HepG2 (cell line): Measurements from ENCODE around the gene SLC25A48. TPM values are rescaled to one million over a fixed set of nuclear protein-coding genes. Genes with fewer than 3 reads are reported as not detected.

Source experiments
- ATAC-seq: fragments of 200-7000 bp; cut with Tn5 transposase; 3 replicates; pipeline ENCODE4 v1.9.1; 2020; ENCODE audit warnings: mild to moderate bottlenecking, moderate library complexity
- BruUV-seq: library from RNA; stranded (reverse); fragments of 400-500 nt; replicated peaks from 2 replicates; lab custom pipeline; 2021; lab: Mats Ljungman, UMichigan
- CTCF ChIA-PET: fragments of 300-600 bp; formaldehyde crosslinking; extraction: SDS; loops from one replicate; lab custom pipeline; 2021; ENCODE audit warnings: low total read pairs, inconsistent platforms, low intra/inter-chr PET ratio; lab: Yijun Ruan, JAX
- POLR2A ChIA-PET: fragments of 350-600 bp; sonication (Branson Sonifier 250); formaldehyde crosslinking; loops from one replicate; lab custom pipeline; 2020; ENCODE audit warnings: antibody characterized with exemption, inconsistent platforms; lab: Yijun Ruan, JAX
- DNase-seq: peaks from one replicate; pipeline ENCODE4 v3.0.0-alpha.2; 2015; ENCODE audit warnings: low spot score
- FAIRE-seq: peaks from 3 replicates; lab custom pipeline; 2011; peaks lifted over from hg19 to GRCh38; lab: Jason Lieb, UNC
- H2AFZ ChIP-seq: one replicate; pipeline ENCODE4 v1.6.1; 2011; ENCODE audit warnings: low read length, inconsistent platforms
- H3K27ac ChIP-seq: fragments of 300-600 bp; 3 replicates; pipeline ENCODE4 v1.8.0; 2011; ENCODE audit warnings: mixed run types, mild to moderate bottlenecking, mixed read lengths, low read length, inconsistent platforms; ENCODE audit not compliant: insufficient read depth; ENCODE audit errors: extremely low read length
- H3K27me3 ChIP-seq, 2 experiments: fragments of 200-600 bp in 1 of 2; 2 replicates in 1 of 2; 3 replicates in 1 of 2; pipeline versions ENCODE4 v1.6.0 to v1.8.0; 2011; ENCODE audit warnings: low read length in 2 of 2, mild to moderate bottlenecking in 2 of 2, moderate library complexity in 2 of 2, inconsistent platforms in 1 of 2; ENCODE audit not compliant: insufficient read depth in 2 of 2, control insufficient read depth in 1 of 2
- H3K36me3 ChIP-seq, 2 experiments: fragments of 200-600 bp in 1 of 2; replicated peaks in 1 of 2; 2 replicates in 1 of 2; 3 replicates in 1 of 2; pipeline versions ENCODE4 v1.5.1 to v1.8.0; 2011; ENCODE audit warnings: low read length in 2 of 2, inconsistent platforms in 1 of 2; ENCODE audit not compliant: insufficient read depth in 2 of 2, control insufficient read depth in 1 of 2
- H3K4me1 ChIP-seq: 2 replicates; pipeline ENCODE4 v1.5.1; 2012; ENCODE audit warnings: low read length, inconsistent platforms; ENCODE audit not compliant: insufficient read depth
- H3K4me2 ChIP-seq: 2 replicates; pipeline ENCODE4 v1.6.0; 2011; ENCODE audit warnings: low read depth, low read length, inconsistent platforms
- H3K4me3 ChIP-seq, 3 experiments: fragments of 200-600 bp in 1 of 3; sonication (generic), shearing (Covaris generic) in 1 of 3; replicated peaks in 1 of 3; 2 replicates each; pipeline ENCODE4 v1.5.1; 2011 to 2016; ENCODE audit warnings: low read length in 3 of 3, inconsistent platforms in 2 of 3, low read depth in 2 of 3, mild to moderate bottlenecking in 2 of 3, control low read depth in 1 of 3, mixed read lengths in 1 of 3; ENCODE audit not compliant: insufficient read depth in 1 of 3
- H3K79me2 ChIP-seq: one replicate; pipeline ENCODE4 v1.6.1; 2011; ENCODE audit warnings: low read length, inconsistent platforms; ENCODE audit not compliant: insufficient read depth
- H3K9ac ChIP-seq: 2 replicates; pipeline ENCODE4 v1.6.0; 2011; ENCODE audit warnings: mild to moderate bottlenecking, low read depth, low read length, inconsistent platforms; ENCODE audit not compliant: insufficient read depth
- H3K9me3 ChIP-seq: 2 replicates; pipeline ENCODE4 v1.5.1; 2012; ENCODE audit warnings: mild to moderate bottlenecking, low read length
- H4K20me1 ChIP-seq: 2 replicates; pipeline ENCODE4 v1.6.0; 2011; ENCODE audit warnings: inconsistent platforms, mild to moderate bottlenecking, low read length, moderate library complexity; ENCODE audit not compliant: insufficient read depth
- CEBPG ChIP-seq: IDR thresholded peaks from 2 replicates; pipeline ENCODE4 v1.6.1; 2016
- EP300 ChIP-seq, 3 experiments: sonication (generic) in 1 of 3; formaldehyde crosslinking in 1 of 3; IDR thresholded peaks; 2 replicates each; pipeline versions ENCODE4 v1.5.1 to v1.6.1; 2011 to 2020; ENCODE audit warnings: low read depth in 2 of 3, low read length in 2 of 3, borderline replicate concordance in 1 of 3, improper control_type of control experiment in 1 of 3, mild to moderate bottlenecking in 1 of 3, missing genetic modification reagents in 1 of 3, moderate library complexity in 1 of 3
- FOXA3 ChIP-seq: IDR thresholded peaks from 2 replicates; pipeline ENCODE4 v1.6.1; 2016; ENCODE audit warnings: missing genetic modification reagents, missing compliant biosample characterization
- FOXO1 ChIP-seq: sonication (generic); formaldehyde crosslinking; IDR thresholded peaks from 2 replicates; pipeline ENCODE4 v1.4.0; 2020; ENCODE audit warnings: missing genetic modification reagents
- GATAD2A ChIP-seq: IDR thresholded peaks from 2 replicates; pipeline ENCODE4 v1.6.1; 2016
- HNF4A ChIP-seq: sonication (generic); formaldehyde crosslinking; IDR thresholded peaks from 2 replicates; pipeline ENCODE4 v1.4.0; 2020; ENCODE audit warnings: missing genetic modification reagents
- HNF4G ChIP-seq, 2 experiments: sonication (generic) in 1 of 2; formaldehyde crosslinking in 1 of 2; IDR thresholded peaks; 2 replicates each; pipeline versions ENCODE4 v1.4.0 to v1.6.1; 2011 to 2020; ENCODE audit warnings: borderline replicate concordance in 2 of 2, low read depth in 2 of 2, mild to moderate bottlenecking in 2 of 2, low read length in 1 of 2, missing genetic modification reagents in 1 of 2, moderate library complexity in 1 of 2
- JUNB ChIP-seq: sonication (generic); formaldehyde crosslinking; IDR thresholded peaks from 2 replicates; pipeline ENCODE4 v1.8.0; 2022; ENCODE audit warnings: missing genetic modification reagents, mild to moderate bottlenecking, borderline replicate concordance
- KLF6 ChIP-seq: IDR thresholded peaks from 2 replicates; pipeline ENCODE4 v1.8.0; 2016; ENCODE audit warnings: missing biosample characterization, missing genetic modification reagents
- PPARG ChIP-seq: conservative IDR thresholded peaks from 2 replicates; pipeline ENCODE4 v1.6.1; 2016; ENCODE audit warnings: missing biosample characterization, missing genetic modification reagents
- RARA ChIP-seq: IDR thresholded peaks from 2 replicates; pipeline ENCODE4 v1.6.1; 2016; ENCODE audit warnings: missing genetic modification reagents, missing compliant biosample characterization
- RXRB ChIP-seq: IDR thresholded peaks from 2 replicates; pipeline ENCODE4 v1.6.1; 2016; ENCODE audit warnings: borderline replicate concordance, missing genetic modification reagents, missing compliant biosample characterization
- TGIF2 ChIP-seq: IDR thresholded peaks from 2 replicates; pipeline ENCODE4 v1.6.1; 2016; ENCODE audit warnings: control low read depth, missing compliant biosample characterization
- ZGPAT ChIP-seq: IDR thresholded peaks from 2 replicates; pipeline ENCODE4 v1.6.1; 2016; ENCODE audit warnings: mild to moderate bottlenecking
- ZNF30 ChIP-seq: sonication (generic); formaldehyde crosslinking; IDR thresholded peaks from 2 replicates; pipeline ENCODE4 v1.5.0; 2020; ENCODE audit warnings: mild to moderate bottlenecking, missing genetic modification reagents
- ZNF597 ChIP-seq: sonication (generic); formaldehyde crosslinking; IDR thresholded peaks from 2 replicates; pipeline ENCODE4 v1.5.0; 2020; ENCODE audit warnings: missing genetic modification reagents
- ZSCAN9 ChIP-seq: IDR thresholded peaks from 2 replicates; pipeline ENCODE4 v1.6.1; 2016; ENCODE audit warnings: borderline replicate concordance
- WGBS: methylation state at CpG from one replicate; pipeline ENCODE4 v1.1.6; 2017; ENCODE audit warnings: low lambda C conversion rate; 5-methylcytosine and 5-hydroxymethylcytosine counted together
- in situ Hi-C: cut with HindIII; loops from 2 replicates; pipeline ENCODE4 v1.10.0; 2017; ENCODE audit warnings: low pct_unique_long_range_greater_than_20kb; ENCODE audit not compliant: extremely low pct_ligation_motif_present
- intact Hi-C: fragments of 100-400 bp; cut with micrococcal nuclease; formaldehyde crosslinking; loops from one replicate; pipeline ENCODE4 v1.10.0; 2022; ENCODE audit not compliant: unreplicated experiment
- polyA plus RNA-seq, 8 experiments: library from polyadenylated mRNA; depleted of rRNA in 3 of 8; stranded (reverse) in 7 of 8; unstranded in 1 of 8; fragments of >200 nt; fragmentation: Illumina TruSeq in 4 of 8; extraction: Trizol in 4 of 8; gene quantifications; 2 replicates each; pipeline versions ENCODE4 v1.2.1 to v1.2.3, GENCODE V29; 2011 to 2016; ENCODE audit warnings: low read depth in 4 of 8, missing spikeins in 1 of 8, mixed read lengths in 1 of 8; ENCODE audit not compliant: insufficient read depth in 1 of 8
- total RNA-seq, 5 experiments: library from RNA; depleted of rRNA; stranded (reverse); fragments of >200 nt; fragmentation: Illumina TruSeq; extraction: Trizol; gene quantifications; 2 replicates each; pipeline ENCODE4 v1.2.3, GENCODE V29; 2016; ENCODE audit warnings: low read depth in 1 of 5

Gene SLC25A48
- total and polyA plus RNA-seq, 2 of the 13 experiments (the other 11 are each of a cell fraction or from before 2014, with no cell fraction given), result 0.17 to 4.5 TPM

GRCh38 chr5:135869935-135870334 lies 35.5 kb downstream of the SLC25A48 start:
- H3K27me3 ChIP-seq, result no peaks in the 10 kb centered on the region; a peak in 1 of 5 replicates
- peaks cover 45% of the 10 kb centered on the region for H3K4me1 ChIP-seq
- in situ Hi-C loops (loop anchor here (25.0 kb wide), 1 partner anchor 542 kb away; no protein-coding TSS in a partner anchor), intact Hi-C loops (no loop called here)
- H3K4me3 ChIP-seq, result no peak overlapping the region
- no peaks in the 10 kb centered on the region for H3K36me3 ChIP-seq
- CTCF ChIA-PET, result no interaction called here
- H3K9ac ChIP-seq, result no peak overlapping the region
- no peaks in the 10 kb centered on the region for H3K9me3 ChIP-seq
- no peaks in the 10 kb centered on the region for H3K79me2 ChIP-seq
- 5% methylated on average over 3 of the region's 3 CpGs for WGBS
- TF ChIP-seq ZSCAN9 (CRISPR knock-in tag) (no peak), HNF4G (IDR thresholded peaks at IDR 0.05; ENCODE audit: borderline replicate concordance, low read depth, low read length) (peak; percentile 19; the same call in 1 of the 2 replicates), HNF4G (CRISPR knock-in tag; IDR thresholded peaks at IDR 0.05; ENCODE audit: borderline replicate concordance, low read depth) (no peak), KLF6 (CRISPR knock-in tag) (0 out of 2 replicates have a peak, but pooled peaks have one; percentile 49), ZGPAT (peak; percentile 11; the same call in 1 of the 2 replicates), RARA (CRISPR knock-in tag) (0 out of 2 replicates have a peak, but pooled peaks have one; percentile 6), CEBPG (0 out of 2 replicates have a peak, but pooled peaks have one; percentile 28), JUNB (CRISPR knock-in tag) (no peak), ZNF30 (no peak), GATAD2A (peak; percentile 20; the same call in 1 of the 2 replicates), RXRB (0 out of 2 replicates have a peak, but pooled peaks have one; percentile 23), FOXO1 (CRISPR knock-in tag) (peak; percentile 62), FOXA3 (CRISPR knock-in tag) (peak; percentile 31; the same call in 1 of the 2 replicates), TGIF2 (CRISPR knock-in tag) (0 out of 2 replicates have a peak, but pooled peaks have one; percentile 29), HNF4A (CRISPR knock-in tag) (peak; percentile 82), PPARG (CRISPR knock-in tag) (peak; percentile 58; the same call in 1 of the 2 replicates), EP300 (IDR thresholded peaks at IDR 0.05; ENCODE audit: low read depth in 2 of 2, low read length in 2 of 2) (peak in 1 of 2 experiments; percentile 40; a peak in 1 of 4 replicates), EP300 (CRISPR knock-in tag; IDR thresholded peaks at IDR 0.05; ENCODE audit: borderline replicate concordance) (no peak), ZNF597 (CRISPR knock-in tag) (no peak)
- H3K4me2 ChIP-seq, result peak overlapping the region; percentile 38
- no TSS peak for BruUV-seq
- no peak overlapping the region for H2AFZ ChIP-seq
- ATAC-seq (peak; percentile 57), FAIRE-seq (peak; percentile 71), DNase-seq (peak; percentile 50)
- POLR2A ChIA-PET, result no interaction called here
- H3K27ac ChIP-seq, result peak overlapping the region; percentile 43
- H4K20me1 ChIP-seq, result no peaks in the 10 kb centered on the region
